Measurements from ENCODE around the gene MBOAT1.
"Not testable (repeated sequence)": the region's sequence is repeated elsewhere in the genome, so short reads cannot be mapped to it uniquely, and the experiment has no call there.

The MBOAT1 gene

DNA sequence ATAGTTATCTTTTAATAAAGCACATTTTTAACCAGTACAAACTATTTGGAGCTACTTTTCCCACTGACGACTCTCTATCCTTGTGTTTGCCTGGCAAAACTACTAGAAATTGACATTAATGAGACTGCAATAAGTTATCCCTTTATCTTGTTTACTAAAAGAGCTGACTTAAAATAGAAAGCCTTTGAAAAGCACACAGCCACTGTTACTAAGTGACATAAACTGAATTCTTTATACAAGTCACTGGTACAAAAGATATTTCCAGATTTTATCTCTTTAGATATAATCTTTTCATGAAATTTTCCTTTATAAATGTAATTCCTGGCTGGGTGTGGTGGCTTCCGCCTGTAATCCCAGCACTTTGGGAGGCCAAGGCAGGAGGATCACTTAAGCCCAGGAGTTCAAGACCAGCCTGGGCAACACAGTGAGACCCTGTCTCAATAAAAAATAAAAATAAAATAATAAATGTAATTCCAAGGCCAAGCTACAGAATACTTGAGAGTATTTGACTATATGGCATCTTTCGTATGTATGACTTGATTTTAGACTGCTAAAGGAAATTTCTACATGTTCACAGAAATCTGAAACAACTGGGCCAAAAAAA lies 9.5 kb downstream of the MBOAT1 start:
- DNase-seq (ENCODE audit: low read depth in 3 of 3): no peak

DNA sequence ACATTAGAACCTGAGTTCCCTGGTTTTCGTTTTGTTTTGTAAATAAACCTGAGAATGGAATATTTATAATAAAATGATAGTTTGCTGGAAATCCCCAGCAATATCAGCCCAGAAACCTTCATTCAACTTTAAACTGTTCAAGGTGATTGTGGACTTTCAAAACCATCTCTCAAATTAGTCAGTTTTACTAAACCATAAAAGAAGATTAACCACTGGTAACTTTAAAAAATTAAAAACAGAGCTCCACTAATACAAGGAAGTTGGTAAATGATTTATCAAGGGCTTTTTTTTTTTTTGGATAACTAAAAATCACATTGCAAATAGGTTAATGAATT lies 10.0 kb downstream of the MBOAT1 start:
- no peak for DNase-seq (ENCODE audit: low read depth in 3 of 3)

DNA sequence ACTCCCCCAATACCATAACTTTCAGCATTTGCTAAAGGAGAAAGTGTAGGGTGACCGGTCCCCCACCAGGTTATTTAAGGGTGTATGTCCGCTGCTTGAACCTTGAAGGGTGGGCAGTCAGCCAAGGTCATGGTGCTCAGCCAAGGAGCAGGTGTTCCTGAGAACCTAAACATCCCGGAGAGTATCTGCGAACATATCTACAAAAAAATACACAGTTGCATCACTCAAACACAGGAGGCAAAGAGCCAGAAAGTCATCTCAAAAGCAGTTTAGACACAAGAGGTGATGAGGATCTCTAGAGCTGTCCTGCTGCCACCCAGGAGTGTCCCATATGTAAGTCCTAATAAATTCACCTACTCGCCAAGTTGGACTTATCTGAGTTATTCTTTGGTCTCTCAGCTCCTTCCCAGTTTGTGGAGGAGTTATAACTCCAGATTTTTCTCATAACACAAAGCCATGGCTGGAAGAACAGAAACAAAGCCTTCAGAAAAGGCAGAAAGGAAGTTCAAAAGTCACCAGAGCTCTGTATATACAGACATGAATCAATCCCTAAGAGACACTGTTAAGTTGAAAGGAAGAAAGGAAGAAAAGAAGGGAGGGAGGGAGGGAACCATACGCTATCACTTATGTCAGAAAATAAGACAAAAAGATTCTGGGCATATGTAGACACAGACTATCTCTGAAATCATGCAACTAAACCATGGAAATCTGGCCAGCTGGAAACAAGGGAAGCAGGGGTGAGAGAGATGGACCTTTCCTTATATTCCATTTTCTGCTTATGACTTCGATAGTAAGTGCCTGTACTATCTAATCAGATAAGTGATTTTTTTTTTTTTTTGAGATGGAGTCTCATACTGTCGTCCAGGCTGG lies 11.3 kb downstream of the MBOAT1 start:
- DNase-seq (ENCODE audit: low read depth in 3 of 3): no peak

DNA sequence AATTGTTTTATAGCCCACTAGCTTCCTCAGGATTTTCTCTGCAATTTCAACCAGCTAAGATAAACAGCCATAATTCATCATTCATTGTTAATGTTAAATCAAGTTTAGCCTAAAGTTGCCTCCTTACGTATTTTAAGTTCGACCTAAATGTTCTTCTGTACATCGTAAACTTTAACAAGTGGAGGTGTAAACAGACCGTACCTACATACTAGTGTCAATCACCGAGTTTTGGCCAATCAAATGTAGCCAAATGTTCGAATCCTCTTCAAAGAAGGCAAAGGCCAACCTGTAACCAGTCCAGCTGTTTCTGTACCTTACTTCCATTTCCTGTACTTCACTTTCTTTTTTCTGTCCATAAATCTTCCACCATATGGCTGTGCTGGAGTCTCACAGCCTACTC lies 13.5 kb downstream of the MBOAT1 start:
- no peak for DNase-seq (ENCODE audit: low read depth in 3 of 3)

DNA sequence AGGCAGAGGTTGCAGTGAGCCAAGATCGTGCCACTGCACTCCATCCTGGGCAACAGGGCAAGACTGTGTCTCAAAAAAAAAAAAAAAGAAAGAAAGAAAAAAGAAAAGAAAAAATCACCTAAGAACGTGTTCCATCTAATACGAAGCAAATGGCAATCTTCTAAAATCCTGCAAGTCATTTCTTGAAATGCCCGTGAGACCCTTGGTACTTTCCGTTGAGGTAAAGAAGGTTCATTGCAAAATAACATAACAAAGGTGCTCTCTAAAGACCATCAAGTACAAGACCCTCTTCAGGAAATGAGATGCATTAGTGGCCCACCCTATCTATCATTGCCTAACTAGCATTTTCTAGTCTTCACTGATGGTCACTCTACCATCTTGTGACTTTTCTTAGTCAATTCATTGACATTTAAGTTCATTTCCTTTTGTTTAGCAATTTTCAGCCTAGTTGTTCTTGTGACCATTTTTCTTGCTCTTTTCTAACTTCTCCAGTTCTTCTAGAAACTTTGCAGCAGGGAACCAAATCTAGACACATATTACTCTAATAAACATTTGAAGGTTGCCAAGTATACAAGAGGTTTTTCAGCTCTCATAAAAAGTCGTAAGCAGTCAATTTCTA lies 14.0 kb downstream of the MBOAT1 start:
- no peak for DNase-seq (ENCODE audit: low read depth in 3 of 3)

DNA sequence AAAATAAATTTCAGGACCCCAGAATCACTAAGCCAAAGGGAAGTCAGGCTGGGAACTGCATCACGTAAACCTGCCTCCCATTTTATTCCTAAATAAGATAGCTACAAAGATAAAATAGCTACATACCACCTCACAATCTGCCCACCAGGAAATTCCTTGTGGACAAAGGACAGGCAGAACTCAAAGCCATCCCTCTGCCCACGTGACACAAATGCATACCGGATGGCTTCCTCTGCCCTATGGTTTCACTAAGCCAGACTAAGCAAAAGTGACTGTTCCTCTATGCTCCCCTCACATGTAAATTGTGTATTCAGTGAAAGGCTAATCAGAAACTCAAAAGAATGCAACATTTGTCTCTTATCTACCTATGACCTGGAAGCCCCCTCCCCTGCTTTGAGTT lies 15.0 kb downstream of the MBOAT1 start:
- no peak for DNase-seq (ENCODE audit: low read depth in 3 of 3)

DNA sequence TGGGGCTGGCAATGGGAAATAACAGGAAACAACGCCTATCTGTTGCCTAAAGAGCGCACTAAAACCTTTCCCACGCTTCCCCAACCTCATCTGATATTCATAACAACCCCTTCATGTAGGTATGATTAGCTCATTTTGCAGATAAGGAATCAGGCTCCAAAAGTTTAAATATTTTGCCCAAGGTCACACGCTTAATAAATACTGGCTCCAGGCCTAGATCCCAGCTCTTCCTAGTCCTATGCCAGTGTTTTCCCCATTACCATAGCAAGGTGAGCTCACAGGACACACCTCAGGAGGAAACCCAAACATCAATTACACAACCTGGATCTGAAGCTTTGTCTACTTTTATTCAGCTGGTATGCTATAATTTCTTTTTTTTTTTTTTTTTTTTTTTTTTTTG lies 19.6 kb downstream of the MBOAT1 start:
- no peak for DNase-seq (ENCODE audit: low read depth in 3 of 3)

DNA sequence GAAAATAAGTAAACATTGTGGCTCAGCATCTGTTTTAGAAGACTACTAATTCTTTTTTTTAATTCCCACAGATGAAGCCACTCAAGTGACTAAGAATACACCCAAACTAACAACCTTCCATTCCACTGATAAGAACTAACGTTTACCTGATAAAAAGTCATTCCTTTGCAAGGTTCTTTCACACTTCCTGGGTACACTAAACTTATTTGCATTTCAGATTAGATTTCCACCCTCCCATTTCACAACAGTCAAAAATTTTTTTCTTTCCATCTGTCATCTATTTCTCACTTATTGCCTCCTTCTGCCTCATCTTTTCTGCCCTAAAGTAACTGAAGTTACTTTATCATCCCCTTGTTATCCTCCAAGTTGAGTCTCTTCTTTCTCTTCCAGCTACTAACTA lies 20.3 kb downstream of the MBOAT1 start:
- no peak for DNase-seq (ENCODE audit: low read depth in 3 of 3)

DNA sequence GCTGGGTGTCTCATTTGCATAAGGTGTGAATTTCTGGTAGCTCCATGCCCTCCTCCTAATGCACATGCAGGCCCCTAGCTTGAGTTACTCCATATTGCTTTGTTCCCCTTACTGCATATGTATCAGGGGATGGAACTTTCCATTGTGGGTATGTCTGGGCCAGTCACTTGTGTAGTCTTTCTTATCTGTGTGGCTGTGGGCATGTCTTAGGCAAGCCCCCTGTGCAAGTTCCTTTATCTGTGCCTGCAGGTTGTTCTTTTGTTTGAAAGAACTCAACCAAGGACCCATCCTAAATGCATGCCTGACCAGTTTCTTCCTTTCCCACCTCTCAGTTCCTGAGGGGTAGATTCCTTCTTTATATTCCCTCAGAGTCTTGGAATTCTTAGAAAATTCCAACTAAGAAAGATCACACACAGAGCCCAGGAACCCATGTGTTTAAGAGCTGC lies 23.6 kb downstream of the MBOAT1 start:
- no peak for DNase-seq (ENCODE audit: low read depth in 3 of 3)

DNA sequence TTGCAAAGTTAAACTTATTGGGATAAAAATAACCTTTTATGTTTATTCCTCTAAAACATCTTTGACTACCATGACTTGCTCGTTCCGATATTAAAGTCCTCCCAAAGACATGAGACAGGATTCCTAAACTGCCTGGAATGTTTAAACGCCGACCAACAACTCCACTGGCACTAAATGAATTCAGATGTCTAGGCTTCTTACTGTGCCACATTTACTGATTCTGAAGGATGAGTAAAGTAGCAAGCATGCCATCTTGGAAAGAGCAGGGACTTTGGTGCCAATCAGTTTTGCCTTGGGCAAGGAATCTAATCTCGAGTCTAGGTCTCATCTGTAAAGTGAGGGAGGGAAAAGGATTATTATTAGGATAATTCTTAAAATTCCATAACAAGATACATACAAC lies 25.3 kb downstream of the MBOAT1 start:
- DNase-seq (ENCODE audit: low read depth in 3 of 3): no peak

DNA sequence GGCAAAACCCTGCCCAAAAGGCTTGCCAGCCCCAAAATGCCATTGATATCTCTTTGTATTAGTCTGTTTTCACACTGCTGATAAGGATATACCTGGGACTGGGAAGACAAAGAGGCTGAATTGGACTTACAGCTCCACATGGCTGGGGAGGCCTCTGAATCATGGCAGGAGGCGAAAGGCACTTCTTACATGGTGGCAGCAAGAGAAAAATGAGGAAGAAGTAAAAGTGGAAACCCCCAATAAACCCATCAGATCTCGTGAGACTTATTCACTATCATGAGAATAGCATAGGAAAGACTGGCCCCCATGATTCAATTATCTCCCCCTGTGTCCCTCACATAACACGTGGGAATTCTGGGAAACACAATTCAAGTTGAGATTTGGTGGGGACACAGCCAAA lies 28.6 kb downstream of the MBOAT1 start:
- DNase-seq (ENCODE audit: low read depth in 3 of 3): no peak

DNA sequence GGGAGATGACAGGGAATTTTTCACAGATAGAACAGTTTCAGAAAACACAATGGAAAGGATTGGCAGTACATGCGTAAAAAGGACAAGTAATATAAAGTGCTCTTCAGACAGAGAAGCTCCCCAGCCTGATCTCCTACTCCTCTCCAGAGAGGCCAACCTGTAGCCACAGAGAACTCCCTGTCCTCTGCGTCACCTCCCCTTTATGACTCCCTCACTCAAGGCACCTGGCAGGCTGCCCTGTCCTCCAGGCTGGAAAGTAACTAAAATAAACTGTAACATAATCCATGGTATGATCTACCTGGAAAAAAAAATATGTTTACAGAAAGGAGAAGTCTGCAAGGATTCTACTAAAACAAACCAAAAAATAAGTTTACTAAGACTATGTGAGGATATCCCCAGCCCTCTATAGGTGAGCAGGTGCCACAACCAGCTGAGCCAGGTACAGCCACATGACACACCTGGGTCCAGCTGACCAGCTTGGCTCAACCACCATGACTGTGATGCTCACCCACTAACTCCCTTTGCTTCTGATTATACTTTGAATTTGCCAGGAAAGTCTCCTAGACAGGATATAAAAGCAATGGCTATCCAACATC lies 29.2 kb downstream of the MBOAT1 start:
- no peak for DNase-seq (ENCODE audit: low read depth in 3 of 3)

DNA sequence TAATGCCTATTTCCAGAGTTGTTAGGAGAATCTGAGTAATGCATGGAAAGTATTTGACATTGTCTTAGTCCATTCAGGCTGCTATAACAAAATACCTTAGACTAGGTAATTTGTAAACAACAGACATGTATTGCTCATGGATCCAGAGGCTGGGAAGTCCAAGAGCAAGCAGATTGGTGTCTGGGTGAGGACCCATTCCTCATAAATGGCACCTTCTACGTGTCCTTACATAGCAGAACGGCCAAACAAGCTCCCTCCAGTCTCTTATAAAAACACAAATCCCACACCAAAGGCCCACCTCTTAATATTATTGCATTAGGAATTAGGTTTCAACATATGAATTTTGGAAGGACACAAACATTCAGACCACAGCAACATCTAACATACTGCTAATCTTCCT lies 30.2 kb downstream of the MBOAT1 start:
- DNase-seq (ENCODE audit: low read depth in 3 of 3): no peak

DNA sequence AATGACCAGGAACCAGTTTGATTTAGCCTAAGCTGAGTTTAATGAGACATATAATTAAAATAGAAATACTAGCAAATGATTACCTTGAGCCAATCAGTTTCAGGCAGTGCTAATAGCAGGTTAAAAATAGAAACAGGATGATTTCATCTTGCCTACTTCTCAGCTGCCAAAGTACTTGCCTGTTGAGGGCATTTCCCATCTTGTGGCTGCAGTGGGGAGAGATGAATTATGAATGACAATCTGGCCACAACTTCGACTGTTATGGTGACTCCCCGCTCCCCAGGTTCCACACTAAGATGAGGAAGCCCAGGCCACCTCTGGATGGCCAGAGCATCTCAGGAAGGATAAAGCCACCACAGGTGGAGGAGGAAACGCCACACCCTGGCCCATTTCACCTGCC lies 31.3 kb downstream of the MBOAT1 start:
- DNase-seq (ENCODE audit: low read depth in 3 of 3): no peak

DNA sequence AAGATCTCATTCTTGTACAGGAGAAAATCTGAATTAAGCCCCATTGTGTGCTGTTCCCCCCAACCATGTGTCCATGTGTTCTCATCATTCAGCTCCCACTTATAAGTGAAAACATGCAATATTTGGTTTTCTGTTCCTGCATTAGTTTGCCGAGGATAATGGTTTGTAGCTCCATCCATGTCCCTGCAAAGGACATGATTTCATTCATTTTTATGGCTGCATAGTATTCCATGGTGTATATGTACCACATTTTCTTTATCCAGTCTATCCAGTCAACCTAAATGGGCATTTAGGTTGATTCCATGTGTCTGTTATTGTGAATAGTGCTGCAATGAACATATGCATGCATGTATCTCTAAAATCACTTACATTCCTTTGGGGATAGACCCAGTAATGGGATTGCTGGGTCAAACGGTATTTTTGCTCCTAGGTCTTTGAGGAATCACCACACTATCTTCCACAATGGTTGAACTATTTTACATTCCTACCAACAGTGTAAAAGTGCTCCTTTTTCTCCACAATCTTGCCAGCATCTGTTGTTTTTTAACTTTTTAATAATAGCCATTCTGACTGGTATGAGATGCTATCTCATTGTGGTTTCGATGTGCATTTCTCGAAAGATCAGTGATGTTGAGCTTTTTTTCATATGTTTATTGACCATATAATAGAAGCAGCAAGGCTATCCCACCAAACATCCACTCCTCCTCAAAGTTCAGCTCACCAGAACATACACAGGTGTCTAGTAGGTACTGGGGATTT lies 32.8 kb downstream of the MBOAT1 start:
- DNase-seq (ENCODE audit: low read depth in 3 of 3): not testable (repeated sequence)

DNA sequence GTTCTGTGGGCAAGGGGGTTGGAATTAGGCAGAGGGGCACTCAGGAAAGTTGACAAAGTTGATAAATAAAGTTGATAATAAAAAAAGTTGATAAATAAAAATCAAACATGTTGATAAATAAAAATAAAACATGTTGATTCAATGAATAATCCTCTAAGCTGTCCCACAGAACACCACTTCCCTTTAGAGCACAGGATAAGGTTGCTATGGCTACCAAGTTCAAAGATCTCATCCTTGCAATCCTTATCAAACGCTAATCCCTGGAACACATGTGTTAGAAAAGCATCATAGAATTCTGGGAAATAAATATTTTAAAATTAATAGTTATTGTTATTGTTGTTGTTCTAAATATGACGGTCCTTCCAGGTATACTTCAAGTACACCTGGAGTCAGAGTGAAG lies 33.9 kb downstream of the MBOAT1 start:
- DNase-seq (ENCODE audit: low read depth in 3 of 3): no peak

DNA sequence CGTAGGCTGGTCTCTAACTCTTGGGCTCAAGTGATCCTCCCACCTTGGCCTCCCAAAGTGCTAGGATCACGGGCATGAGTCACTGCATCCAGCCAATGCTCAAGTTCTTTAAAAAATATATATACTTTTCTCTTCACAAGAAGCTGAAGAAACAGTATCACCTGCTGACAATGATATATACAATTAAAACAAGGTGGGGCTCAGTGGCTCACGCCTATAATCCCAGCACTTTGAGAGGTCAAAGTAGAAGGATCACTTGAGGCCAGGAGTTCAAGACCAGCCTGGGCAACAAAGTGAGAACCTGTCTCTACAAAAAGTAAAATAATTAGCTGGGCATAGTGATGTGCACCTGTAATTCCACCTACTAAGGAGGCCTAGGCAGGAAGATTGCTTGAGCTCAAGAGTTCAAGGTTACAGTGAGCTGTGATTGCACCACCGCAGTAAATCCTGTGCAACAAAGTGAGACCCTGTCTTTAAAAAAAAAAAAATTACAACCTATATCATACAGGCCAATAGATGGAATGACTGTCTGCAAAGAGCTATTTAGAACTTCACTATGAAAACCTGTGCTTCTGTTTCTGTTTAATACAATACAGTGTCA lies 36.4 kb downstream of the MBOAT1 start:
- no peak for DNase-seq (ENCODE audit: low read depth in 3 of 3)

DNA sequence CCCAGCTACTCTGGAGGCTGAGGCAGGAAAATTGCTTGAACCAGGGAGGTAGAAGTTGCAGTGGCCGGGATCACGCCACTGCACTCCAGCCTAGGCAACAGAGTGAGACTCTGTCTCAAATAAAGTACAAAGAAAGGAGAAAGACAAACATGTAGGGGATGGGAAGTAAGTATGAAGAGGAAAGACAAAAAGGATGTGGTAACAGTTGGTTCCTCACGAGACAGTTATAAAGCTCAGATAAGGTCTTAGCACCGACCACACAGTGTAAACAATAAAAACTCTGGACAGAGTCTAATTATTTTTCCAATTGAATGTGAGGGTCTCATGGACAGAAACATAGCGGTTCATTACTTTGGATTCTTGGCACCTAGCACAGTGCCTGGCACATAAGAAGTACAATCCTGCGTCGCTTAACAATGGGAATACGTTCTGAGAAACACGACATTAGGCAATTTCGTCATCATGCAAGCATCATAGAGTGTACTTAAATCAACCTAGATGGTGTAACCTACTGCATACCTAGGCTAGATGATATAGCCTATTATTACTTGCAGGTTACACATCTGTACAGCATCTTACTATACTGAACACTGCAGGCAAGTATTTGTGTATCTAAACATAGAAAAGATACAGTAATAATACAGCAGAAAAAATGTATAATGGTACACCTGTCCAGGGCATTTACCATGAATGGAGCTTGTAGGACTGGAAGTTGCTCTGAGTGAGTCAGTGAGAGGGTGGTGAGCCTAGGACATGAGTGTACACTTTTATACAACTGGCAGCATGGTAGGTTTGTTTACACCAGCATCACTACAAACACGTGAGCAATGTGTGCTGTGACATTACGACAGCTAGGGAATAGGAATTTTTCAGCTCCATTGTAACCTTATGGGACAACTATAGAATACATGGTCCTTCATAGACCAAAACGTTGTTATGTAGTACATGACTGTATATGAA lies 38.2 kb downstream of the MBOAT1 start:
- DNase-seq (ENCODE audit: low read depth in 3 of 3): no peak

DNA sequence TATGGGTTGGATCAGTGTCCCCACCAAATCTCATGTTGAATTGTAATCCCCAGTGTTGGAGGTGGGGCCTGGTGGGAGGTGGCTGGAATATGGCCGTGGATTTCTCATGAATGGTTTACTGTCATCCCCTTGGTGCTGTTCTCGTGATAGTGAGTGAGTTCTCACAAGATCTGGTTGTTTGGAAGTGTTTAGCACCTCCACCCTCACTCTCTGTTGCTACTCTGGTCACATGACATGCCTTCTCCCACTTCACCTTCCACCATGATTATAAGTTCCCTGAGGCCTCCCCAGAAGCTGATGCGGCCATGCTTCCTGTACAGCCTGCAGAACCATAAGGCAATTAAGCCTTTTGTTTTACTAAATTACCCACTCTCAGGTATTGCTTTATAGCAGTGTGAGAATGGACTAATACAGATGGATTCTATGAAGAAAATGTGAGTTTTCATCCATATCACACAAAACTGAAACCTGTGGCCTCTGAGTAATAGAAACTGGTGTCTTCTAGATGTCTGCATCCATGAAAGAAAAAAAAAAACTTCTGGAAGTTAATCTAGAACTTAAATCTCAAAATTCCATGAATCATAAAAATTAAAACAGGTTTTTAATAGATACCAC lies 39.3 kb downstream of the MBOAT1 start:
- no peak for DNase-seq (ENCODE audit: low read depth in 3 of 3)
